KMS-11 (cell line): ENCODE data around the gene TNFRSF17.
"Not testable (repeated sequence)": the region's sequence is repeated elsewhere in the genome, so short reads cannot be mapped to it uniquely, and the experiment has no call there.

Source experiments
- H2AFZ ChIP-seq: fragments of 200-600 bp; sonication (generic); 2 replicates; pipeline ENCODE4 v1.6.1; 2016; ENCODE audit warnings: antibody characterized with exemption, mixed run types, low read depth
- H3K27ac ChIP-seq: fragments of 200-600 bp; sonication (generic); 2 replicates; pipeline ENCODE4 v1.6.1; 2016; ENCODE audit warnings: mild to moderate bottlenecking, mixed run types
- H3K27me3 ChIP-seq: fragments of 200-600 bp; sonication (generic); 2 replicates; pipeline ENCODE4 v1.6.1; 2017; ENCODE audit warnings: mild to moderate bottlenecking, low read depth, mixed run types, moderate library complexity; ENCODE audit not compliant: insufficient read depth
- H3K36me3 ChIP-seq: fragments of 200-600 bp; sonication (generic); 2 replicates; pipeline ENCODE4 v1.6.1; 2017; ENCODE audit warnings: mild to moderate bottlenecking, mixed run types; ENCODE audit not compliant: insufficient read depth
- H3K4me1 ChIP-seq: fragments of 200-600 bp; sonication (generic); 2 replicates; pipeline ENCODE4 v1.6.1; 2016; ENCODE audit warnings: mild to moderate bottlenecking, low read depth, mixed run types; ENCODE audit not compliant: poor library complexity, severe bottlenecking
- H3K4me2 ChIP-seq: fragments of 200-600 bp; sonication (generic); 2 replicates; pipeline ENCODE4 v1.7.0; 2016; ENCODE audit warnings: mild to moderate bottlenecking, mixed run types
- H3K4me3 ChIP-seq: fragments of 200-600 bp; sonication (generic); IDR thresholded peaks from 2 replicates; pipeline ENCODE4 v1.6.1; 2017; ENCODE audit warnings: low read depth, low read length, mixed read lengths; ENCODE audit not compliant: insufficient read depth
- H3K79me2 ChIP-seq: fragments of 200-600 bp; sonication (generic); 2 replicates; pipeline ENCODE4 v1.6.1; 2016; ENCODE audit warnings: low read depth, mixed run types; ENCODE audit not compliant: insufficient read depth
- H3K9ac ChIP-seq: fragments of 200-600 bp; sonication (generic); 2 replicates; pipeline ENCODE4 v1.6.1; 2016; ENCODE audit warnings: mild to moderate bottlenecking, mixed run types
- H4K20me1 ChIP-seq: fragments of 200-600 bp; sonication (generic); 2 replicates; pipeline ENCODE4 v1.6.1; 2016; ENCODE audit warnings: mild to moderate bottlenecking, mixed run types; ENCODE audit not compliant: insufficient read depth
- CTCF ChIP-seq: fragments of 200-600 bp; sonication (generic); conservative IDR thresholded peaks from 2 replicates; pipeline ENCODE4 v1.6.1; 2017; ENCODE audit warnings: low read depth, mild to moderate bottlenecking, antibody characterized with exemption, low read length, moderate library complexity, mixed read lengths

Gene TNFRSF17

GRCh38 chr16:11963706-11964105, 1.3 kb upstream of the TNFRSF17 start:
- H2AFZ ChIP-seq: 0 out of 2 replicates have a peak overlapping the region, but pooled peaks have one; percentile 27
- no peaks in the 10 kb centered on the region for H4K20me1 ChIP-seq
- peaks cover 58% of the 10 kb centered on the region for H3K4me1 ChIP-seq
- H3K4me3 ChIP-seq: no peak overlapping the region
- peaks cover 46% of the 10 kb centered on the region for H3K79me2 ChIP-seq
- peak overlapping the region; percentile 95 for H3K27ac ChIP-seq
- peak overlapping the region; percentile 91 for H3K9ac ChIP-seq
- peaks cover 11% of the 10 kb centered on the region; the same call in 1 of the 2 replicates for H3K36me3 ChIP-seq
- TF ChIP-seq CTCF: no peak
- peak overlapping the region; percentile 89 for H3K4me2 ChIP-seq
- no peaks in the 10 kb centered on the region for H3K27me3 ChIP-seq

- H3K4me3 ChIP-seq: no peak overlapping the region
- H3K9ac ChIP-seq: peak overlapping the region; percentile 91
- H2AFZ ChIP-seq: no peak overlapping the region
- peaks cover 68% of the 10 kb centered on the region for H3K79me2 ChIP-seq
- no peak for TF ChIP-seq CTCF
- no peaks in the 10 kb centered on the region for H4K20me1 ChIP-seq
- no peaks in the 10 kb centered on the region for H3K27me3 ChIP-seq
- peaks cover 21% of the 10 kb centered on the region; the same call in 1 of the 2 replicates for H3K36me3 ChIP-seq
- H3K27ac ChIP-seq: peak overlapping the region; percentile 95
- H3K4me2 ChIP-seq: peak overlapping the region; percentile 89
- H3K4me1 ChIP-seq: peaks cover 58% of the 10 kb centered on the region
Observed at GRCh38 chr16:11966173-11966572, 1.2 kb downstream of the TNFRSF17 start.

- peak overlapping the region; percentile 91 for H3K9ac ChIP-seq
Observed at GRCh38 chr16:11967195-11967911, 2.3 kb downstream of the TNFRSF17 start.

GRCh38 chr16:11968577-11968976, 3.6 kb downstream of the TNFRSF17 start:
- peaks cover 26% of the 10 kb centered on the region; the same call in 1 of the 2 replicates for H3K36me3 ChIP-seq
- no peaks in the 10 kb centered on the region for H3K27me3 ChIP-seq
- peaks cover 50% of the 10 kb centered on the region for H3K4me1 ChIP-seq
- peak overlapping the region; percentile 91 for H3K9ac ChIP-seq
- no peak overlapping the region for H2AFZ ChIP-seq
- no peak for TF ChIP-seq CTCF
- H3K4me2 ChIP-seq: peak overlapping the region; percentile 89
- no peak overlapping the region for H3K4me3 ChIP-seq
- no peaks in the 10 kb centered on the region for H4K20me1 ChIP-seq
- H3K79me2 ChIP-seq: peaks cover 82% of the 10 kb centered on the region
- H3K27ac ChIP-seq: peak overlapping the region; percentile 95

More at GRCh38 chr16:11967195-11967911, 2.3 kb downstream of the TNFRSF17 start:
- H3K4me1 ChIP-seq: peaks cover 58% of the 10 kb centered on the region
- no peak overlapping the region for H3K4me3 ChIP-seq
- H3K27ac ChIP-seq: peak overlapping the region; percentile 95
- no peak for TF ChIP-seq CTCF
- H2AFZ ChIP-seq: no peak overlapping the region
- peaks cover 23% of the 10 kb centered on the region; the same call in 1 of the 2 replicates for H3K36me3 ChIP-seq
- no peaks in the 10 kb centered on the region for H3K27me3 ChIP-seq
- H4K20me1 ChIP-seq: no peaks in the 10 kb centered on the region
- H3K4me2 ChIP-seq: peak overlapping the region; percentile 89
- peaks cover 76% of the 10 kb centered on the region for H3K79me2 ChIP-seq

GRCh38 chr16:11970292-11970691, 5.3 kb downstream of the TNFRSF17 start:
- peak overlapping the region; percentile 89 for H3K4me2 ChIP-seq
- H3K36me3 ChIP-seq: peaks cover 30% of the 10 kb centered on the region; the same call in 1 of the 2 replicates
- not testable (repeated sequence) for H3K27me3 ChIP-seq, H3K4me3 ChIP-seq, H2AFZ ChIP-seq, H4K20me1 ChIP-seq
- peaks cover 46% of the 10 kb centered on the region for H3K4me1 ChIP-seq
- H3K27ac ChIP-seq: peak overlapping the region; percentile 95
- peaks cover 89% of the 10 kb centered on the region for H3K79me2 ChIP-seq
- peak overlapping the region; percentile 91; the same call in 1 of the 2 replicates for H3K9ac ChIP-seq
